Esophagus (tissue), 2 donors: ENCODE measurements around the gene MICAL3. TPM values are rescaled to one million over a fixed set of nuclear protein-coding genes. Genes with fewer than 3 reads are reported as not detected.

Experiments used
- H3K27ac ChIP-seq, 2 donors: one replicate each; pipeline ENCODE4 v1.5.1; 2013; ENCODE audit warnings: low read depth in 2 of 2, mild to moderate bottlenecking in 2 of 2, inconsistent platforms in 1 of 2, low read length in 1 of 2, moderate library complexity in 1 of 2
- H3K27me3 ChIP-seq, 2 donors: one replicate each; pipeline ENCODE4 v1.6.1; 2013; ENCODE audit warnings: low read length in 2 of 2, control low read depth in 1 of 2, mild to moderate bottlenecking in 1 of 2; ENCODE audit not compliant: insufficient read depth in 2 of 2, control insufficient read depth in 1 of 2
- H3K36me3 ChIP-seq, 2 donors: one replicate each; pipeline ENCODE4 v1.6.1; 2013; ENCODE audit warnings: low read length in 1 of 2; ENCODE audit not compliant: control insufficient read depth in 2 of 2, insufficient read depth in 2 of 2
- H3K4me1 ChIP-seq, 2 donors: one replicate each; pipeline ENCODE4 v1.6.1; 2013; ENCODE audit warnings: low read length in 1 of 2; ENCODE audit not compliant: control insufficient read depth in 2 of 2, insufficient read depth in 2 of 2
- H3K4me3 ChIP-seq, 2 donors: one replicate each; pipeline ENCODE4 v1.5.1; 2013; ENCODE audit warnings: low read length in 2 of 2, mild to moderate bottlenecking in 2 of 2, low read depth in 1 of 2, moderate library complexity in 1 of 2
- H3K9me3 ChIP-seq, 2 donors: one replicate each; pipeline ENCODE4 v1.6.1; 2013; ENCODE audit warnings: mild to moderate bottlenecking in 2 of 2, low read depth in 1 of 2, low read length in 1 of 2, moderate library complexity in 1 of 2; ENCODE audit not compliant: control insufficient read depth in 2 of 2, insufficient read depth in 1 of 2
- whole genome bisulfite sequencing, 2 donors: extraction: QIAGEN DNeasy Blood & Tissue Kit; methylation state at CpG; one replicate each; pipeline ENCODE4 v1.1.7; 2013; 5-methylcytosine and 5-hydroxymethylcytosine counted together
- polyA plus RNA-seq, 2 donors: library from polyadenylated mRNA; stranded (reverse); fragments of 200-250 nt; gene quantifications; one replicate each; pipeline ENCODE4 v1.2.3, GENCODE V29; 2013
- donor health status: healthy with polysubstance abuse.
- donor health status: Bipolar disorder and iron deficiency.

MICAL3 gene
- polyA plus RNA-seq, 2 donors = 6.2 to 13.3 TPM

GRCh38 chr22:17777005-17777716, 247.2 kb downstream of the MICAL3 start:
- H3K9me3 ChIP-seq = no peaks in the 10 kb centered on the region
- H3K4me1 ChIP-seq = peaks cover 7 to 30% of the 10 kb centered on the region in 2 donors
- no peaks in the 10 kb centered on the region for H3K36me3 ChIP-seq
- 65 to 67% methylated on average over 27 of the region's 27 CpGs for WGBS, 2 donors
- H3K4me3 ChIP-seq = peak overlapping the region in 1 of 2 donors; percentile 30
- H3K27me3 ChIP-seq = no peaks in the 10 kb centered on the region
- H3K27ac ChIP-seq = peak overlapping the region; percentile 6 to 47

DNA sequence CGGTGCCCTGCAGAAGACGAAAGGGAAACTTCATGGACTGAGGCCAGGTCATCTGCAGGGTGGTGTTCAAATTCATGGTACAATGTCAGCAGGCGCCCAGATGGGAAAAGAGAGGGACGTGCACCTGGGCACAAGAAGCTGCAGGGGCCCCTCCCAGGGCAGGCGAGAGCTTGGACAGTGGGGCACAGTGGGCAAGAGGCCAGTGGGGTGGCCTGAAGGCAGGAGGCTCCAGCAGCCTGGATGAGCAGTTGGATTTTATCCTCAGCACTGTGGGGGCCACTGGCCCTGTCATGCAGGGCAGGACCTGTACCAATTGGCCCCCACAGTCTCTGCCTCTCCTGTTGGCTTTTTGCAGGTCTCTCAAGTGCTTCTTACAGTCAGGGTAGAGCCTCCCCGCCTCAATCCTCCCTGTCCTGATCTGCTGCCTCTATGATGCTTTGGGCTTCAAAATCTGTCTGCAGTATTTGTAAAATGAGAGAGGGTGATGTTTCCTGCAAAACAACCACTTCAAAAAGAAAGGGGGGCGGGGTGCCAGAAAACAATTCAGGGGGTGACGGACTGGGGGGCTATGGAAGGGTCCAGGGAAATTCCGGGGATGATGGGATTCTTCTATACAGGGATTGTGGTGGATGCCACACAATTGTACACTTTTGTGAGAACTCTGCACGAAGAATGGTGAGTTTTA, 248.4 kb downstream of the MICAL3 start:
- H3K4me3 ChIP-seq = no peak overlapping the region
- WGBS, 2 donors = 80 to 83% methylated on average over 10 of the region's 10 CpGs

DNA sequence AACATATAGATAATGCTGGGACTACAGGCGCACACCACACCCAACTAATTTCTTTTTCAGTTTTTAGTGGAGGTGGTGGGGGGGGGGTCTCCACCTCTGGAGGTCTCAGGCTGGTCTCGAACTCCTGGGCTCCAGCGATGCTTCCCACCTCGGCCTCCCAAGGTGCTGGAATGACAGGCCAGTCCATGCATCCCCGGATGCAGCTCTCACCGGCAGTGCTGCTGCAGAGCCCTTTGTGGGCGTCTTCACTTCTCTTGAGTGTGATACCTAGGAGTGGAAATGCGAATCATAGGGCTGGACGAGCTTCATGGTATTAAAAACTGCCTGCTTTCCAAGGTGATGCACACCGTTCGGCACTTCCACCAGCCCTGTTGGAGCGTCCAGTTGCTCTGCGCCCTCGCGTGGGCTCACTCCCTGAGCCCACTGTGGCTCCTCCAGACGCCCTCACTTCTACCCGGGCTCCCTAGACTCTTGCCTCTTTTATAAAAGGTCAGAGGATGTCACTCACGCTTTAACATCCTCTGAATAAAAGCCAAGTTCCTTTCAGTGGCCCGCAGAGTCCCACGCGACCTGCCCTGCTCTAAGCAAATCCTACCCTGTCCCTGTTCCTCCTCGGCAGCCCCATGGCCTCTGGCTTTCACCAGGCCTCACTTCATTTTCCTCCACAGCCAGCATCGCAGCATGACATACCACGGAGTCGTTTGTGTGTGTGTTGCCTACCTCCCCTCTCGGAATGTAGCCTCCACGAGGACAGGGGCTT, 249.3 kb downstream of the MICAL3 start:
- H3K27me3 ChIP-seq = no peaks in the 10 kb centered on the region
- H3K36me3 ChIP-seq = peaks cover 0 to 2% of the 10 kb centered on the region in 2 donors
- no peak overlapping the region for H3K4me3 ChIP-seq
- H3K9me3 ChIP-seq = no peaks in the 10 kb centered on the region
- H3K4me1 ChIP-seq = peaks cover 3 to 20% of the 10 kb centered on the region in 2 donors
- H3K27ac ChIP-seq = no peak overlapping the region
- WGBS, 2 donors = 78 to 80% methylated on average over 27 of the region's 27 CpGs

More for the DNA sequence above, 248.4 kb downstream of the MICAL3 start:
- Histone ChIP-seq H3K4me1 (peaks cover 3 to 21% of the 10 kb centered on the region in 2 donors), H3K36me3 (peaks cover 0 to 2% of the 10 kb centered on the region in 2 donors), H3K27me3 (no peaks in the 10 kb centered on the region), H3K27ac (no peak overlapping the region), H3K9me3 (no peaks in the 10 kb centered on the region)

GRCh38 chr22:17774206-17774925, 250.0 kb downstream of the MICAL3 start, which contains the start of gene BID:
TSS of gene BID (minus strand) at chr22:17774469. CDS start at chr22:17750116, 24,353 bp downstream.
- Histone ChIP-seq H3K27ac (peak within 1 kb of the TSS; percentile 24 to 36), H3K4me3 (peak within 1 kb of the TSS; percentile 79 to 85), H3K4me1 (peaks cover 3 to 21% of the 10 kb centered on the region in 2 donors), H3K27me3 (no peaks in the 10 kb centered on the region), H3K9me3 (no peaks in the 10 kb centered on the region), H3K36me3 (peaks cover 0 to 2% of the 10 kb centered on the region in 2 donors)
- WGBS, 2 donors = 0 to 1% methylated on average over 29 to 64 of the region's 64 CpGs

DNA sequence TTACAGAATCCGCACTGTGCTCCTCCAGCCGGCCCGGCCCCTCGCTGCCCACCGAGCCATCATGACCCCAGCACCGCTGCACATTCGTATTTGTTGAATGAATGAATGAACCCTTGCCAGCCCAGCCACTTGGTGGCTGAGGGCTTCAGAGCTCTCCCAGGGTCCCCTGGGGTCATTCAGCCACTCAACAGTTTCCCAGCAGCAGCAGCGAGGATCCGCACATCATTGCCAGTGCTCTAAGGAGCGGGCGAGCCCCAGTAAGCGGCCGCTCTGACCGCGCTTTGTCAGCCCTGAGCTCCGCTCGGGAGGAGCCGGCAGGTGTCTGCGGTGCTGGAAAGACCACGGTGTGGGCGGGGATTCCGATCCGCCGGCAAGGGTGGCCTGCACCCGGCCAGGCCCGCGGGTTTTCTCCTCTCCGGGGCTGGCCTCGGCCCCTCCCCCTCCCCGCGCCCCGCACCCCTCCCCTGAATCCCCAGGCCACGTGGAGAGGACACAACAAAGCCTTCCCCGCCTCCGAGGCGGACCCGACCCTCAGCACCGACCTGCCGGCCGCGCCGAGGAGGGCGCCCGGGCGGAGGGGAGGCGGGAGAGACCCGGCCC, 250.7 kb downstream of the MICAL3 start:
- Histone ChIP-seq H3K4me1 (peaks cover 3 to 21% of the 10 kb centered on the region in 2 donors), H3K9me3 (no peaks in the 10 kb centered on the region), H3K27me3 (no peaks in the 10 kb centered on the region), H3K27ac (peak overlapping the region; percentile 24 to 36), H3K36me3 (peaks cover 0 to 2% of the 10 kb centered on the region in 2 donors), H3K4me3 (peak overlapping the region; percentile 79 to 85)
- 2 to 4% methylated on average over 32 to 46 of the region's 47 CpGs for WGBS, 2 donors

GRCh38 chr22:17772958-17773605, 251.3 kb downstream of the MICAL3 start:
- Histone ChIP-seq H3K27me3 (no peaks in the 10 kb centered on the region), H3K36me3 (peaks cover 0 to 2% of the 10 kb centered on the region in 2 donors), H3K4me3 (peak overlapping the region; percentile 79 to 85), H3K4me1 (peaks cover 3 to 21% of the 10 kb centered on the region in 2 donors), H3K9me3 (no peaks in the 10 kb centered on the region), H3K27ac (no peak overlapping the region)
- WGBS, 2 donors = 44 to 47% methylated on average over 15 to 18 of the region's 18 CpGs

GRCh38 chr22:17772249-17772957, 252.0 kb downstream of the MICAL3 start:
- Histone ChIP-seq H3K4me1 (peaks cover 3 to 21% of the 10 kb centered on the region in 2 donors), H3K4me3 (no peak overlapping the region), H3K36me3 (peaks cover 0 to 2% of the 10 kb centered on the region in 2 donors), H3K9me3 (no peaks in the 10 kb centered on the region), H3K27ac (no peak overlapping the region), H3K27me3 (no peaks in the 10 kb centered on the region)
- 70 to 72% methylated on average over 21 of the region's 21 CpGs for WGBS, 2 donors
